ENCODE results near the gene INSL3. TPM values are rescaled to one million over a fixed set of nuclear protein-coding genes. Genes with fewer than 3 reads are reported as not detected.

INSL3 gene
- total and polyA plus RNA-seq, 2 of the 13 experiments (the other 11 are each of a cell fraction or from before 2014, with no cell fraction given), result 0.30 TPM; not detected in 1

DNA sequence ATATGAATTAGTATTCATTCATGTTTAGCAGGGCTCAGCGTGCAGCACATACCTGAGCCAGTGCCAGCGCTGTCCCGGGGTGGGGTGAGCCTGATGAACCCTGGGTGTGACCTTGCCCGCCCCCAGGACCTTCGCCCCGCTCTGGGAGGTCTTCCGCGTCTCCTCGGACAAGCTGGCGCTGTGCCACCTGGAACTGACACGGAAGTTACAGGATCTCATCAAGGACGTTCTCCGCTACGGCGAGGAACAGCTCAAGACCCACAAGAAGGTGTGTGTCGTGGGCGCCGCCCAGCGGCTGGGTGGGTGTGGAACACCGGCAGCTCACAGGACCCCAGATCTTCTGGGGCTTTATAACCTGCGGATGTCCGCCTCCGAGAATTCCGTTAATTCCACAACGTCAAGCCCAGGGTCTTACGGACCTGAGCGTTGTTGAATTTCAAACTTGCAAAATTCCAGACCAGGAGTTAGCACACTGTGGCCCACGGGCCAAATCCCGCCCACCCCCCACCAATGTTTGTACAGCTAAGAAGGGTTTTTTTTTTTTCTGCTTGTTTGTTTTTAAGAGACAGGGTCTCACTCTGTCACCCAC lies 54.7 kb downstream of the INSL3 start (continued):
- TF ChIP-seq, protein P1, sequence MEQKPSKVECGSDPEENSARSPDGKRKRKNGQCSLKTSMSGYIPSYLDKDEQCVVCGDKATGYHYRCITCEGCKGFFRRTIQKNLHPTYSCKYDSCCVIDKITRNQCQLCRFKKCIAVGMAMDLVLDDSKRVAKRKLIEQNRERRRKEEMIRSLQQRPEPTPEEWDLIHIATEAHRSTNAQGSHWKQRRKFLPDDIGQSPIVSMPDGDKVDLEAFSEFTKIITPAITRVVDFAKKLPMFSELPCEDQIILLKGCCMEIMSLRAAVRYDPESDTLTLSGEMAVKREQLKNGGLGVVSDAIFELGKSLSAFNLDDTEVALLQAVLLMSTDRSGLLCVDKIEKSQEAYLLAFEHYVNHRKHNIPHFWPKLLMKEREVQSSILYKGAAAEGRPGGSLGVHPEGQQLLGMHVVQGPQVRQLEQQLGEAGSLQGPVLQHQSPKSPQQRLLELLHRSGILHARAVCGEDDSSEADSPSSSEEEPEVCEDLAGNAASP (CRISPR knock-in tag; IDR thresholded peaks at IDR 0.05; ENCODE audit: borderline replicate concordance), result peak; percentile 90; the same call in 1 of the 2 replicates
- TF ChIP-seq EEA1 (CRISPR knock-in tag; IDR thresholded peaks at IDR 0.05; ENCODE audit: borderline replicate concordance), result peak; percentile 70; the same call in 1 of the 2 replicates
- peak; percentile 89; the same call in 1 of the 2 replicates for TF ChIP-seq NFKB2 (CRISPR knock-in tag; IDR thresholded peaks at IDR 0.05; ENCODE audit: borderline replicate concordance)
- peak; percentile 93 for TF ChIP-seq STAG1 (CRISPR knock-in tag; IDR thresholded peaks at IDR 0.05)
- TF ChIP-seq, protein P2, sequence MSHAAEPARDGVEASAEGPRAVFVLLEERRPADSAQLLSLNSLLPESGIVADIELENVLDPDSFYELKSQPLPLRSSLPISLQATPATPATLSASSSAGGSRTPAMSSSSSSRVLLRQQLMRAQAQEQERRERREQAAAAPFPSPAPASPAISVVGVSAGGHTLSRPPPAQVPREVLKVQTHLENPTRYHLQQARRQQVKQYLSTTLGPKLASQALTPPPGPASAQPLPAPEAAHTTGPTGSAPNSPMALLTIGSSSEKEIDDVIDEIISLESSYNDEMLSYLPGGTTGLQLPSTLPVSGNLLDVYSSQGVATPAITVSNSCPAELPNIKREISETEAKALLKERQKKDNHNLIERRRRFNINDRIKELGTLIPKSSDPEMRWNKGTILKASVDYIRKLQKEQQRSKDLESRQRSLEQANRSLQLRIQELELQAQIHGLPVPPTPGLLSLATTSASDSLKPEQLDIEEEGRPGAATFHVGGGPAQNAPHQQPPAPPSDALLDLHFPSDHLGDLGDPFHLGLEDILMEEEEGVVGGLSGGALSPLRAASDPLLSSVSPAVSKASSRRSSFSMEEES (CRISPR knock-in tag; IDR thresholded peaks at IDR 0.05), result peak; percentile 27; the same call in 1 of the 2 replicates
- TF ChIP-seq, protein P3, sequence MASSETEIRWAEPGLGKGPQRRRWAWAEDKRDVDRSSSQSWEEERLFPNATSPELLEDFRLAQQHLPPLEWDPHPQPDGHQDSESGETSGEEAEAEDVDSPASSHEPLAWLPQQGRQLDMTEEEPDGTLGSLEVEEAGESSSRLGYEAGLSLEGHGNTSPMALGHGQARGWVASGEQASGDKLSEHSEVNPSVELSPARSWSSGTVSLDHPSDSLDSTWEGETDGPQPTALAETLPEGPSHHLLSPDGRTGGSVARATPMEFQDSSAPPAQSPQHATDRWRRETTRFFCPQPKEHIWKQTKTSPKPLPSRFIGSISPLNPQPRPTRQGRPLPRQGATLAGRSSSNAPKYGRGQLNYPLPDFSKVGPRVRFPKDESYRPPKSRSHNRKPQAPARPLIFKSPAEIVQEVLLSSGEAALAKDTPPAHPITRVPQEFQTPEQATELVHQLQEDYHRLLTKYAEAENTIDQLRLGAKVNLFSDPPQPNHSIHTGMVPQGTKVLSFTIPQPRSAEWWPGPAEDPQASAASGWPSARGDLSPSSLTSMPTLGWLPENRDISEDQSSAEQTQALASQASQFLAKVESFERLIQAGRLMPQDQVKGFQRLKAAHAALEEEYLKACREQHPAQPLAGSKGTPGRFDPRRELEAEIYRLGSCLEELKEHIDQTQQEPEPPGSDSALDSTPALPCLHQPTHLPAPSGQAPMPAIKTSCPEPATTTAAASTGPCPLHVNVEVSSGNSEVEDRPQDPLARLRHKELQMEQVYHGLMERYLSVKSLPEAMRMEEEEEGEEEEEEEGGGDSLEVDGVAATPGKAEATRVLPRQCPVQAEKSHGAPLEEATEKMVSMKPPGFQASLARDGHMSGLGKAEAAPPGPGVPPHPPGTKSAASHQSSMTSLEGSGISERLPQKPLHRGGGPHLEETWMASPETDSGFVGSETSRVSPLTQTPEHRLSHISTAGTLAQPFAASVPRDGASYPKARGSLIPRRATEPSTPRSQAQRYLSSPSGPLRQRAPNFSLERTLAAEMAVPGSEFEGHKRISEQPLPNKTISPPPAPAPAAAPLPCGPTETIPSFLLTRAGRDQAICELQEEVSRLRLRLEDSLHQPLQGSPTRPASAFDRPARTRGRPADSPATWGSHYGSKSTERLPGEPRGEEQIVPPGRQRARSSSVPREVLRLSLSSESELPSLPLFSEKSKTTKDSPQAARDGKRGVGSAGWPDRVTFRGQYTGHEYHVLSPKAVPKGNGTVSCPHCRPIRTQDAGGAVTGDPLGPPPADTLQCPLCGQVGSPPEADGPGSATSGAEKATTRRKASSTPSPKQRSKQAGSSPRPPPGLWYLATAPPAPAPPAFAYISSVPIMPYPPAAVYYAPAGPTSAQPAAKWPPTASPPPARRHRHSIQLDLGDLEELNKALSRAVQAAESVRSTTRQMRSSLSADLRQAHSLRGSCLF (CRISPR knock-in tag; IDR thresholded peaks at IDR 0.05; ENCODE audit: borderline replicate concordance), result no peak
- no peak for TF ChIP-seq ZNF567 (CRISPR knock-in tag; IDR thresholded peaks at IDR 0.05; ENCODE audit: borderline replicate concordance)
- TF ChIP-seq ZNF615 (CRISPR knock-in tag; IDR thresholded peaks at IDR 0.05; ENCODE audit: borderline replicate concordance), result no peak
- TF ChIP-seq, protein P4, sequence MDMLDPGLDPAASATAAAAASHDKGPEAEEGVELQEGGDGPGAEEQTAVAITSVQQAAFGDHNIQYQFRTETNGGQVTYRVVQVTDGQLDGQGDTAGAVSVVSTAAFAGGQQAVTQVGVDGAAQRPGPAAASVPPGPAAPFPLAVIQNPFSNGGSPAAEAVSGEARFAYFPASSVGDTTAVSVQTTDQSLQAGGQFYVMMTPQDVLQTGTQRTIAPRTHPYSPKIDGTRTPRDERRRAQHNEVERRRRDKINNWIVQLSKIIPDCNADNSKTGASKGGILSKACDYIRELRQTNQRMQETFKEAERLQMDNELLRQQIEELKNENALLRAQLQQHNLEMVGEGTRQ (IDR thresholded peaks at IDR 0.05; ENCODE audit: low read depth, low read length), result no peak
- TF ChIP-seq, protein P4 (CRISPR knock-in tag; IDR thresholded peaks at IDR 0.05; ENCODE audit: borderline replicate concordance), result no peak
- TF ChIP-seq ZFP1 (CRISPR knock-in tag; IDR thresholded peaks at IDR 0.05), result no peak
- 0 out of 2 replicates have a peak, but pooled peaks have one; percentile 40 for TF ChIP-seq ZNF777 (CRISPR knock-in tag; IDR thresholded peaks at IDR 0.05)
- no peak for TF ChIP-seq ZNF577 (CRISPR knock-in tag; IDR thresholded peaks at IDR 0.05; ENCODE audit: borderline replicate concordance, low read depth)
- TF ChIP-seq, protein P5, sequence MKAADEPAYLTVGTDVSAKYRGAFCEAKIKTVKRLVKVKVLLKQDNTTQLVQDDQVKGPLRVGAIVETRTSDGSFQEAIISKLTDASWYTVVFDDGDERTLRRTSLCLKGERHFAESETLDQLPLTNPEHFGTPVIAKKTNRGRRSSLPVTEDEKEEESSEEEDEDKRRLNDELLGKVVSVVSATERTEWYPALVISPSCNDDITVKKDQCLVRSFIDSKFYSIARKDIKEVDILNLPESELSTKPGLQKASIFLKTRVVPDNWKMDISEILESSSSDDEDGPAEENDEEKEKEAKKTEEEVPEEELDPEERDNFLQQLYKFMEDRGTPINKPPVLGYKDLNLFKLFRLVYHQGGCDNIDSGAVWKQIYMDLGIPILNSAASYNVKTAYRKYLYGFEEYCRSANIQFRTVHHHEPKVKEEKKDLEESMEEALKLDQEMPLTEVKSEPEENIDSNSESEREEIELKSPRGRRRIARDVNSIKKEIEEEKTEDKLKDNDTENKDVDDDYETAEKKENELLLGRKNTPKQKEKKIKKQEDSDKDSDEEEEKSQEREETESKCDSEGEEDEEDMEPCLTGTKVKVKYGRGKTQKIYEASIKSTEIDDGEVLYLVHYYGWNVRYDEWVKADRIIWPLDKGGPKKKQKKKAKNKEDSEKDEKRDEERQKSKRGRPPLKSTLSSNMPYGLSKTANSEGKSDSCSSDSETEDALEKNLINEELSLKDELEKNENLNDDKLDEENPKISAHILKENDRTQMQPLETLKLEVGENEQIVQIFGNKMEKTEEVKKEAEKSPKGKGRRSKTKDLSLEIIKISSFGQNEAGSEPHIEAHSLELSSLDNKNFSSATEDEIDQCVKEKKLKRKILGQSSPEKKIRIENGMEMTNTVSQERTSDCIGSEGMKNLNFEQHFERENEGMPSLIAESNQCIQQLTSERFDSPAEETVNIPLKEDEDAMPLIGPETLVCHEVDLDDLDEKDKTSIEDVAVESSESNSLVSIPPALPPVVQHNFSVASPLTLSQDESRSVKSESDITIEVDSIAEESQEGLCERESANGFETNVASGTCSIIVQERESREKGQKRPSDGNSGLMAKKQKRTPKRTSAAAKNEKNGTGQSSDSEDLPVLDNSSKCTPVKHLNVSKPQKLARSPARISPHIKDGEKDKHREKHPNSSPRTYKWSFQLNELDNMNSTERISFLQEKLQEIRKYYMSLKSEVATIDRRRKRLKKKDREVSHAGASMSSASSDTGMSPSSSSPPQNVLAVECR (CRISPR knock-in tag; IDR thresholded peaks at IDR 0.05; ENCODE audit: borderline replicate concordance), result peak; percentile 46; the same call in 1 of the 2 replicates
